Measurements from ENCODE around the gene MCU. TPM values are rescaled to one million over a fixed set of nuclear protein-coding genes. Genes with fewer than 3 reads are reported as not detected.

Gene MCU
- total and polyA plus RNA-seq, 2 experiments from 2014 or later, result 31.6 to 41.7 TPM

DNA sequence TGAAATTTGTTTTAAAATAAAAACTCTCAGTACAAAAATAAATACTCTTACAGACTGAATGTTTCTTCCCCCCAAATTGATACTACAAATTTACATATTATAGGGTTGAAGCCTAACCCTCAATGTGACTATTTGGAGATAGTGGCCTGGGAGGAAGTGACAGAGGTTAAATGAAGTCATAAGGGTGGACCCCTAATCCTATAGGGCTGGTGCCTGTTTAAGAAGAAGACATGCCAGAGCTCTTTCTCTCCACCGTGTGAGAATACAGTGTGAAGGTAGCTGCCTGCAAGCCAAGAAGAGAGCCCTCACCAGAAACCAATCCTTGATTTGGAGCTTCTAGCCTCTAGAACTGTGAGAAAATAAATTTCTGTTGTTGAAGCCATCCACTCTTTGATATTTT, 67.6 kb downstream of the MCU start:
- Histone ChIP-seq H3K27ac (no peak overlapping the region), H3K36me3 (replicated peaks; ENCODE audit: insufficient read depth, low read depth) (no peaks in the 10 kb centered on the region), H3K4me2 (peak overlapping the region; percentile 58), H3K9me3 (ENCODE audit: low read depth) (no peaks in the 10 kb centered on the region), H3K4me3 (no peak overlapping the region), H3K4me1 (ENCODE audit: insufficient read depth) (peaks cover 5% of the 10 kb centered on the region), H3K9me2 (replicated peaks; ENCODE audit: insufficient read depth) (no peaks in the 10 kb centered on the region), H3K27me3 (no peaks in the 10 kb centered on the region), H2AFZ (no peak overlapping the region), H4K20me1 (ENCODE audit: insufficient read depth, poor library complexity, severe bottlenecking) (no peaks in the 10 kb centered on the region), H3K79me2 (peaks cover 61% of the 10 kb centered on the region)
- DNase-seq (ENCODE audit: low spot score), result no peak
- TF ChIP-seq EZH2 (IDR thresholded peaks at IDR 0.05; ENCODE audit: borderline replicate concordance) (no peak), EZH2phosphoT487 (IDR thresholded peaks at IDR 0.05; ENCODE audit: low read depth, severe bottlenecking, unreplicated experiment) (no peak)
- TF ChIP-seq, protein P1, sequence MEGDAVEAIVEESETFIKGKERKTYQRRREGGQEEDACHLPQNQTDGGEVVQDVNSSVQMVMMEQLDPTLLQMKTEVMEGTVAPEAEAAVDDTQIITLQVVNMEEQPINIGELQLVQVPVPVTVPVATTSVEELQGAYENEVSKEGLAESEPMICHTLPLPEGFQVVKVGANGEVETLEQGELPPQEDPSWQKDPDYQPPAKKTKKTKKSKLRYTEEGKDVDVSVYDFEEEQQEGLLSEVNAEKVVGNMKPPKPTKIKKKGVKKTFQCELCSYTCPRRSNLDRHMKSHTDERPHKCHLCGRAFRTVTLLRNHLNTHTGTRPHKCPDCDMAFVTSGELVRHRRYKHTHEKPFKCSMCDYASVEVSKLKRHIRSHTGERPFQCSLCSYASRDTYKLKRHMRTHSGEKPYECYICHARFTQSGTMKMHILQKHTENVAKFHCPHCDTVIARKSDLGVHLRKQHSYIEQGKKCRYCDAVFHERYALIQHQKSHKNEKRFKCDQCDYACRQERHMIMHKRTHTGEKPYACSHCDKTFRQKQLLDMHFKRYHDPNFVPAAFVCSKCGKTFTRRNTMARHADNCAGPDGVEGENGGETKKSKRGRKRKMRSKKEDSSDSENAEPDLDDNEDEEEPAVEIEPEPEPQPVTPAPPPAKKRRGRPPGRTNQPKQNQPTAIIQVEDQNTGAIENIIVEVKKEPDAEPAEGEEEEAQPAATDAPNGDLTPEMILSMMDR (IDR thresholded peaks at IDR 0.05; ENCODE audit: poor library complexity), result no peak
- 25% methylated on average over 1 of the region's 1 CpG for WGBS (ENCODE audit: low lambda C conversion rate, missing lambda C conversion rate)

DNA sequence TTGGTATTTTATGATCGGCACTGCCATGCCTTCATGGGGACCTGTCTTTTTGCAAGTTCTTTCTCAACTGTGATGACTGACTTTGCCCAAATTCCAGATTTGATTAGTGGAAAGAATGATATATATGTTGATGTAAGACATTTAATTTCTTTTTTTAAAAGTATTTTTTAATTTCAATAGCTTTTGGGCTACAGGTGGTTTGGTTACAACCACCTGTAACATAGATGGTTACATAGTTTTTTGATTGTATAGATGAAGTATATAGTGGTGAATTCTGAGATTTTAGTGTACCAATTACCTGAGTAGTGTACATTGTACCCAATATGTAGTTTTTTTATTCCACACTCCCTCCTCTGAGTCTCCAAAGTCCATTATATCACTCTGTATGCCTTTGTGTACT, 69.6 kb downstream of the MCU start:
- 90% methylated on average over 1 of the region's 1 CpG for WGBS (ENCODE audit: low lambda C conversion rate, missing lambda C conversion rate)
- Histone ChIP-seq H3K27ac (no peak overlapping the region), H3K36me3 (replicated peaks; ENCODE audit: insufficient read depth, low read depth) (no peaks in the 10 kb centered on the region), H3K9me3 (ENCODE audit: low read depth) (no peaks in the 10 kb centered on the region), H3K79me2 (peaks cover 52% of the 10 kb centered on the region), H3K4me2 (no peak overlapping the region), H3K4me1 (ENCODE audit: insufficient read depth) (peaks cover 5% of the 10 kb centered on the region), H3K4me3 (no peak overlapping the region), H2AFZ (no peak overlapping the region), H3K27me3 (no peaks in the 10 kb centered on the region), H4K20me1 (ENCODE audit: insufficient read depth, poor library complexity, severe bottlenecking) (no peaks in the 10 kb centered on the region), H3K9me2 (replicated peaks; ENCODE audit: insufficient read depth) (no peaks in the 10 kb centered on the region)
- DNase-seq (ENCODE audit: low spot score), result no peak
- TF ChIP-seq, protein P1 (IDR thresholded peaks at IDR 0.05; ENCODE audit: poor library complexity), result no peak
- TF ChIP-seq EZH2phosphoT487 (IDR thresholded peaks at IDR 0.05; ENCODE audit: low read depth, severe bottlenecking, unreplicated experiment) (no peak), EZH2 (IDR thresholded peaks at IDR 0.05; ENCODE audit: borderline replicate concordance) (no peak)

DNA sequence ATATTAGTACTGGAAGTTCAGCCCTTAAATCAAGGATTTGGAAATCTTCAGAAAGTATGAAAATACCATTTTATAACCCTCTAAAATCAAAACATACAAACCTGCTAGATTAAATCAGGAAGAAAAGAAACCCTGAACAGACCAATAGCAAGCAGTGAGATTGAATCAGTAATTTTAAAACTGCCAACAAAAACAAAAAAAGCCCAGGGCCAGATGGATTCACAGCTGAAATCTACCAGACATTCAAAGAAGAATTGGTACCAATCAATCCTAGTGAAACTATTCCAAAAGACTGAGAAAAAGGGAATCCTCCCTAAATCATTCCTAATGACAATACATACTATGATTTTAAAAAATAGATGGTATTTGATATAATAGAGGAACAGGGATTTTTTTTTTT, 70.1 kb downstream of the MCU start:
- Histone ChIP-seq H3K4me1 (ENCODE audit: insufficient read depth) (peaks cover 5% of the 10 kb centered on the region), H3K27me3 (no peaks in the 10 kb centered on the region), H3K4me2 (no peak overlapping the region), H4K20me1 (ENCODE audit: insufficient read depth, poor library complexity, severe bottlenecking) (no peaks in the 10 kb centered on the region), H2AFZ (no peak overlapping the region), H3K36me3 (replicated peaks; ENCODE audit: insufficient read depth, low read depth) (no peaks in the 10 kb centered on the region), H3K9me3 (ENCODE audit: low read depth) (peaks cover 5% of the 10 kb centered on the region), H3K9me2 (replicated peaks; ENCODE audit: insufficient read depth) (no peaks in the 10 kb centered on the region), H3K27ac (peak overlapping the region; percentile 2), H3K79me2 (peaks cover 47% of the 10 kb centered on the region), H3K4me3 (no peak overlapping the region)
- TF ChIP-seq, protein P1 (IDR thresholded peaks at IDR 0.05; ENCODE audit: poor library complexity), result no peak
- TF ChIP-seq EZH2phosphoT487 (IDR thresholded peaks at IDR 0.05; ENCODE audit: low read depth, severe bottlenecking, unreplicated experiment), result no peak
- TF ChIP-seq EZH2 (IDR thresholded peaks at IDR 0.05; ENCODE audit: borderline replicate concordance), result no peak
- DNase-seq (ENCODE audit: low spot score), result no peak

GRCh38 chr10:72763201-72763600, 71.3 kb downstream of the MCU start:
- TF ChIP-seq, protein P1 (IDR thresholded peaks at IDR 0.05; ENCODE audit: poor library complexity), result no peak
- TF ChIP-seq EZH2 (IDR thresholded peaks at IDR 0.05; ENCODE audit: borderline replicate concordance) (no peak), EZH2phosphoT487 (IDR thresholded peaks at IDR 0.05; ENCODE audit: low read depth, severe bottlenecking, unreplicated experiment) (no peak)
- 90% methylated on average over 3 of the region's 3 CpGs for WGBS (ENCODE audit: low lambda C conversion rate, missing lambda C conversion rate)
- peaks cover 6% of the 10 kb centered on the region for H3K9me3 ChIP-seq (ENCODE audit: low read depth)
- H2AFZ ChIP-seq, result no peak overlapping the region
- H3K4me1 ChIP-seq (ENCODE audit: insufficient read depth), result peaks cover 5% of the 10 kb centered on the region
- peaks cover 44% of the 10 kb centered on the region for H3K79me2 ChIP-seq
- H3K27me3 ChIP-seq, result no peaks in the 10 kb centered on the region
- DNase-seq (ENCODE audit: low spot score), result no peak
- H3K9me2 ChIP-seq (replicated peaks; ENCODE audit: insufficient read depth), result no peaks in the 10 kb centered on the region
- no peaks in the 10 kb centered on the region for H4K20me1 ChIP-seq (ENCODE audit: insufficient read depth, poor library complexity, severe bottlenecking)
- no peak overlapping the region for H3K4me2 ChIP-seq
- H3K27ac ChIP-seq, result no peak overlapping the region
- no peaks in the 10 kb centered on the region for H3K36me3 ChIP-seq (replicated peaks; ENCODE audit: insufficient read depth, low read depth)
- no peak overlapping the region for H3K4me3 ChIP-seq
